OCI-LY7 (cell line): ENCODE measurements around the gene MEGF8.

Source experiments
- EZH2phosphoT487 ChIP-seq: fragments of 200-600 bp; sonication (generic); IDR thresholded peaks from 2 replicates; pipeline ENCODE4 v1.6.1; 2018; ENCODE audit warnings: low read depth, borderline replicate concordance, mild to moderate bottlenecking, mixed run types, antibody characterized with exemption, low read length, moderate library complexity, mixed read lengths
- TF ChIP-seq, protein P1 (sequence below): fragments of 200-600 bp; sonication (generic); conservative IDR thresholded peaks from 2 replicates; pipeline ENCODE4 v1.5.1; 2014; ENCODE audit warnings: mild to moderate bottlenecking, antibody characterized with exemption, low read length, moderate library complexity, mixed read lengths

GRCh38 chr19:42419309-42419708 is 93.9 kb downstream of the MEGF8 start:
- TF ChIP-seq, protein P1, sequence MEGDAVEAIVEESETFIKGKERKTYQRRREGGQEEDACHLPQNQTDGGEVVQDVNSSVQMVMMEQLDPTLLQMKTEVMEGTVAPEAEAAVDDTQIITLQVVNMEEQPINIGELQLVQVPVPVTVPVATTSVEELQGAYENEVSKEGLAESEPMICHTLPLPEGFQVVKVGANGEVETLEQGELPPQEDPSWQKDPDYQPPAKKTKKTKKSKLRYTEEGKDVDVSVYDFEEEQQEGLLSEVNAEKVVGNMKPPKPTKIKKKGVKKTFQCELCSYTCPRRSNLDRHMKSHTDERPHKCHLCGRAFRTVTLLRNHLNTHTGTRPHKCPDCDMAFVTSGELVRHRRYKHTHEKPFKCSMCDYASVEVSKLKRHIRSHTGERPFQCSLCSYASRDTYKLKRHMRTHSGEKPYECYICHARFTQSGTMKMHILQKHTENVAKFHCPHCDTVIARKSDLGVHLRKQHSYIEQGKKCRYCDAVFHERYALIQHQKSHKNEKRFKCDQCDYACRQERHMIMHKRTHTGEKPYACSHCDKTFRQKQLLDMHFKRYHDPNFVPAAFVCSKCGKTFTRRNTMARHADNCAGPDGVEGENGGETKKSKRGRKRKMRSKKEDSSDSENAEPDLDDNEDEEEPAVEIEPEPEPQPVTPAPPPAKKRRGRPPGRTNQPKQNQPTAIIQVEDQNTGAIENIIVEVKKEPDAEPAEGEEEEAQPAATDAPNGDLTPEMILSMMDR: no peak
- no peak for TF ChIP-seq EZH2phosphoT487
